Ammon's horn (tissue), 1 donor: ENCODE results near the gene DMRTA1.
"Not testable (repeated sequence)": the region's sequence is repeated elsewhere in the genome, so short reads cannot be mapped to it uniquely, and the experiment has no call there.

Experiments used
- DNase-seq: peaks from one replicate; pipeline ENCODE4 v3.0.0-alpha.2; 2016; ENCODE audit warnings: low spot score

The DMRTA1 gene, protein sequence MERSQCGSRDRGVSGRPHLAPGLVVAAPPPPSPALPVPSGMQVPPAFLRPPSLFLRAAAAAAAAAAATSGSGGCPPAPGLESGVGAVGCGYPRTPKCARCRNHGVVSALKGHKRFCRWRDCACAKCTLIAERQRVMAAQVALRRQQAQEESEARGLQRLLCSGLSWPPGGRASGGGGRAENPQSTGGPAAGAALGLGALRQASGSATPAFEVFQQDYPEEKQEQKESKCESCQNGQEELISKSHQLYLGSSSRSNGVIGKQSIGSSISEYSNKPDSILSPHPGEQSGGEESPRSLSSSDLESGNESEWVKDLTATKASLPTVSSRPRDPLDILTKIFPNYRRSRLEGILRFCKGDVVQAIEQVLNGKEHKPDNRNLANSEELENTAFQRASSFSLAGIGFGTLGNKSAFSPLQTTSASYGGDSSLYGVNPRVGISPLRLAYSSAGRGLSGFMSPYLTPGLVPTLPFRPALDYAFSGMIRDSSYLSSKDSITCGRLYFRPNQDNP

GRCh38 chr9:22446589-22446949 is at the start of gene DMRTA1:
Gene DMRTA1 (plus strand): TSS chr9:22446824. CDS start chr9:22447066, 242 bp downstream.
- peak; percentile 62 for DNase-seq

GRCh38 chr9:22401671-22402070 is 45.0 kb upstream of the DMRTA1 start:
- no peak for DNase-seq

DNA sequence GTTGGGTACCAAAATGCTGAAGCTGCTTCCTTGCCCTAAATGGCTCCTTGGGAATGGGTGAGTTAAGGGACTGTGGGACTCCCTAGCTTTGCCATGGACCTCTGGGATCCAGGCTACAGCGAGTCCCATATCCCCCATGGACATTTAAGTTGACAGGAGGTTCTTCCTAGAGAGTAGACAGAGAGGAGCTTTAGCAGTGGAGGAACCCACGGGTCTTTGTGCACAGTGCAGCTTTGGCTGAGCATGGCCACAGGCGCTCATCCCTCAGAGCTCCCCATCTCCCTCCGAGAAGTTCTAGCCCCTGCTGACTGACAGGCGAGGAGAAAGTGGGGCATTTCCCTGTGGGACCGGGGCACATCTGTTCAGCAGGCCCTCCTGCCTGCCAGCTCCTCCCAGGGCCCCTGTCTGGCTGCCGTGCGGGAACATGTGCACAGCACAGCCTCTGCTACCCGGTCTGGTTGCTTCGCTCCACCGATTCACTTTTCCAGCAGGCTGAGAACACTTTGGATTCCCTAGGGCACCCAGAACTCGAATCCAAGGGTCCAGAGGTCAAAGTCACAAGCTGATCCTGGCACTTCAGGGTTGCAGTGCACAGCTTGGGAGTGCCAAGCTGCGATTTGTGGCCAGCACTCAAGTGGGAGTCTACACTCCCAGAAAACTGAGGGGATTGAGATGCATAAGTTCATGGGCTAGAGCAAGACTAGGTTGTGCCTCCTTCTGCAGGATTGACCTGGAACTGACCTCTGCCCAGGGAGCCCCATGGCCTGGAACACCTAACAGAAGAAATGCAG is 40.6 kb upstream of the DMRTA1 start:
- DNase-seq: no peak

- no peak for DNase-seq
Measured at GRCh38 chr9:22413884-22414283, 32.7 kb upstream of the DMRTA1 start.

- no peak for DNase-seq
Measured at GRCh38 chr9:22415941-22416691, 30.5 kb upstream of the DMRTA1 start.

DNA sequence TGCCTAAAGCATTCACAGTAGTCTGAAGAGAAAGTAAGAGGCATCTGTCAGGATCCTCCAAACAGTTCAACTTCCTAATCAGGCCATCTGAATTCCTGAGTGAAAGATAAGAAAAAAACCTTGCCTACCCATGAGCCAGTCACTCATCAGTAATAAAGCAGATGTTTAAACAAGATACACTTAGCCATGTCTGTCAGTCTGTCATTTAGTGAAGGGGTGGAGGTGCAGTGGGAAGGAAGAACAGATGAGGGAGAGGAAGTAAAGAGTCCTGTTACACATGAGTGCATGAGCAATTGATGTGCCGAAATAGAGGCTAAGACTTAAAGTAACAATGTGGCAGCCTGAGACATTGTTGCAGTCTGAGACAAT is 29.9 kb upstream of the DMRTA1 start:
- no peak for DNase-seq

DNA sequence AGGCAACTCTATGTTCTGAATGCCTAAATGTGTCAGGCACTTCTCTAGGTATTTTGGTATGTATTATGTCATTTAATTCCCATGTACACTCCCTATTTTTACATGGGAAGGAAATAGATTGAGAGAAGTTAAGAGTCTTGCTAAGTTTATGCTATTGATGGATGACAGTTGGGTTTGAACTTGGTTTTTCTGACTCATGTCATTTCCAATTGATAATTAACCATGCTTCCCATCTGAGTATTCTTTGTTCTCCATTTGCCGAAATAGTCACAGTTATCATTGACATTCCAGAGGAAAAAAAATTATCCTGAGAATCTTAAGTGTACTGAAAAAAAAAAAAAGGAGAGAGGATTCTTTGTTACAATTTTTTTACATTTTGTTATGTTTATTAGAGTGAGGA is 23.1 kb upstream of the DMRTA1 start:
- no peak for DNase-seq

DNA sequence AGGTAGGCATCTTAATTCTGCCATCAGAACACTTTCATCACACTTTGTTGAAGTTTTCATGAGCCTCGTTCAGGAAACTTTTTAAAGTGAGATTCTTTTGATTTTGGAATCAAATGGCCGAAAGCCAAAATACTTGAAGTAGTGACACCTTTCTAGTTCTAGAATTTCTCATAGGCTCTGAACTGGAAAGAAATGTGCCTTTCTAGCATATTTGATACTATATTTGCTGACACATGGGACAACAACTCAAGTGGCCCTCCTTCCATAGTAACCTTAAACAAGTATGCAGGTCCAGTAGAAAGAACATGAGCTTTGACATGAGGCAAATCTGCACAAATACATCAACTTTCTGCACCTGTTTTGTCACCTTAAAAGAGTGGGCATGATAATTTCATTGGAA is 22.0 kb upstream of the DMRTA1 start:
- DNase-seq: no peak

GRCh38 chr9:22425551-22425950 is 21.1 kb upstream of the DMRTA1 start:
- no peak for DNase-seq

GRCh38 chr9:22427226-22427880 is 19.3 kb upstream of the DMRTA1 start:
- DNase-seq: no peak

GRCh38 chr9:22433691-22434090 is 12.9 kb upstream of the DMRTA1 start:
- no peak for DNase-seq

DNA sequence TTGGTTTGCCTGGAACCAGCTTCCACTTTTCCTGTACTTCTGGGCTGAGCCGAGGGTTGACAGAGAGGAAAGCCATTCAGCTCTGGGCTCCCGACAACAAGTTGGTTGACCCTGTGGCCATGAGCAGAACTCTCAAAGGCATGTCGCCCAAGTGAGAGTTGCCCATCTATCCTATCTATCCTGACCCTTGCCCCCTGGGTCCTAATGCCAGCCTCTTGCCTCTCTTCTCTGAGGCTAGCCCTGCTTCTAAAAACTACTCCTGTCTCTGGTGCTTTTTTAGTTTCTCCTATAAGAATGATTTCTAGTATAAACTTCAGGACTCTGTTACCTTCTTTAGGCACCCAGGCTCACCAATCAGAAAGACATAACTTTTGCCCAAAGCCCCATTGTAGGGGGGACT is 11.4 kb upstream of the DMRTA1 start:
- not testable (repeated sequence) for DNase-seq

- not testable (repeated sequence) for DNase-seq
Measured at GRCh38 chr9:22437461-22438067, 9.1 kb upstream of the DMRTA1 start.

DNA sequence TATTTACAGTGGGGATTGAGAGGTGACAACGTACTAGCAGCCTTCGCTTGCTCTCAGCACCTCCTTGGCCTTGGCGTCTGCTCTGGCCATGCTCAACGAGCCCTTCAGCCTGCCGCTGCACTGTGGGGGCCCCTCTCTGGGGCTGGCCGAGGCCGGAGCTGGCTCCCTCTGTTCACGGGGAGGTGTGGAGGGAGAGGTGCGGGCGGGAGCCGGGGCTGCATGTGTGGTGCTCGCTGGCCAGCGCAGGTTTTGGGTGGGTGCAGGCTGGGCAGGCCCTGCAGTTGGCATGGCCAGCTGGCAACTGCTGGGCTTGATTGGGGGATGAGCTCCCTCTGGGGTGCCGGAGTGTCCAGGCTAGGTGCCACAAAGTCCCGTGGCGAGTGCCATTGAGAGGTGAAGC is 5.8 kb upstream of the DMRTA1 start:
- DNase-seq: no peak

- peak; percentile 63 for DNase-seq
Measured at GRCh38 chr9:22446950-22447617, 460 bp downstream of the DMRTA1 start.

DNA sequence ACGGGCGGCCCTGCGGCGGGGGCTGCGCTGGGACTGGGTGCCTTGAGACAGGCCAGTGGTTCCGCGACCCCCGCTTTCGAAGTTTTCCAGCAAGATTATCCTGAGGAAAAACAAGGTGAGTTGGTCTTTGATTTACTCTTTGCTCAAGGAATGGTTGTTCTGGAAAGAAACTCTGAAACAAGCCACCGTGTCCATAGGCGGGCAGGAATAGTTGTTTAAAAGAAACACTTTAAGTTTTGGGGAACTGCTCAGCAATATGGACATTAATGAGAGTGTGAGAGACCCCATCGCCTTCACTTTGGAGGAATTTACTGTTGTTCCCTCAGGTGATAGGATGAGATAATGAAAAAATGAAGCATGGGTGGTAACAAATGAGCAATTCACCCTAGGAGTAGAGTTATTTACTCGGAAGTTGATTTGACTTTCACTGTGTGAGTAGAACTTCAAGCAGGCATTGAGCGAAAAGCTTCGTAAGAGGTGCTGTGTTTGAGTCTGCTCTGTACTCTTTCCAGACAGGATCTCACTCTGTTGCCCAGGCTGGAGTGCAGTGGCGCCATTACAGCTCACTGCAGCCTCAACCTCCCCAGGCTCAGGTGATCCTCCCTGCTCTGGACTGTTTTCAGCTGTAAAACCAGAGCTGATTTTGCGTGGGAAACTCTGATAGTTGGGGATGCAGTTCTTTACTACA is 1.1 kb downstream of the DMRTA1 start:
- DNase-seq: no peak

DNA sequence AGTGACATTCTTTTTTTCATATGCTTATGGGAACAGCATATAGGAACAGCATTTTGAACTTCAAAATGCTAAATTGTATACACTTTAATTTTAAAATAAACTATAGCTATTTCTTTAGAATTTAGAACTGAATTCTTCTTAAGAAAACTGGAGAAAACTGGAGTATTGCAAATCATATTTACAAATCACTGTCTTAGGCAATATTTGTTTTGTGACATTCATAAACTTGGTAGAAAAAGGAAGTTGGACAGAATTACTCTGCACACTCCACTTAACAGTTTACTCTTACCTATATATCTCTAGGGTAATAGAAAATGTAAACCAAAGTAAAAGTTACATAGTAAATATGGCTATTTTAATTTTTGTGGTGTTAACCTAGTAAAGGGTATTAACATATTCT is 3.1 kb downstream of the DMRTA1 start:
- DNase-seq: no peak

DNA sequence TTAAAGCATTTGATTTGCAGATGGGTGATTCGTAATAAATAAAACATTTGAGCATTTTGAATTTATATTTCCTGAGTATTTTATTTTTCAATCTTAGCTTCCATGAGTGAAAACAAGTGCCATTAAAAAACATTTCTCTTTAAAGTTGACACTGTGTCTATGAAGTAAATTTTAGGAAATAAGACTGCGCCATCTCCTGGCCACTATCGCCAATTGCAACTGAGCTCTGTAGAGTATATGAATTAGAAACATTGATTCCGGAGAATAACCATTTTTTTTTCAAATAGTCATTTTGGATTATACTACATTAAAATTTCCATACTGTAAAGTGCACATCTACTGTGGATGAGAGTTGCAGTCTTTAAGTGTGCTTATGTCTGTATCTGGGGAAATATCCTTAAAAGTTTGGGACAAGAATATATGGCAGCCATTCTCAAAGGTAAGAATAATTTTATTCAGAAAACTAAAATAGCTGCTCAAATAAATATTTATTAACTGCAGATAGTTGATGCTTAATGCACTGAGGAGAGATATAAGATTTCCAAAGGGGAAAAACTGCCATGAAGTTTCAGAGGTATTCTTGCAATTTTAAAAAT is 5.9 kb downstream of the DMRTA1 start:
- peak; percentile 55 for DNase-seq

- no peak for DNase-seq
Measured at GRCh38 chr9:22454016-22454415, 7.4 kb downstream of the DMRTA1 start.

DNA sequence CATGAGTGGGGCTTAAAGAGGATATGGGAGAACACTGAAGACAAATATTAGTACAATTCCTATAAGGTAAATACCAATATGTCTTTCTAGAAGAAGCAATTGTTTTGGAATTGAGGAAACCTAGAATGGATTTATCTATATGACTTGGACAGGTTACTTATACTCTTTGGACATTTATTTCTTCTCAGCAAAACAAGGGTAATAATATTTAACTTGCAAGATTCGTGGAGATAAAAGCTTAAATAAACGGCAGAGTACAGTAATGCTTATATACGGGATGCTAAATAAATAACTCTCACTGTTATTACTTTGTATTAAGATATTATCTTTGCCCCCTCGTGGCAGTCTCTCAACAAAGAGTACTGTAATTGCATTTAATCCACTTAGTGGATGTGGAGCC is 8.6 kb downstream of the DMRTA1 start:
- DNase-seq: no peak
